Vagina (tissue), 2 donors: ENCODE results near the gene MYH9.

ENCODE experiments used
- CTCF ChIP-seq, 3 experiments: fragments of 450-650 bp in 2 of 3; fragments of 200-600 bp in 1 of 3; sonication (generic) in 1 of 3; IDR thresholded peaks; one replicate each; pipeline ENCODE4 v1.5.1; 2017 to 2019; ENCODE audit warnings: antibody characterized with exemption in 3 of 3, mild to moderate bottlenecking in 2 of 3, moderate library complexity in 2 of 3
- POLR2A ChIP-seq, 2 donors: fragments of 450-650 bp; IDR thresholded peaks; one replicate each; pipeline ENCODE4 v1.6.1; 2017; ENCODE audit warnings: antibody characterized with exemption in 2 of 2, mild to moderate bottlenecking in 2 of 2, moderate library complexity in 2 of 2
- POLR2AphosphoS5 ChIP-seq, 2 donors: sonication (generic); formaldehyde crosslinking; IDR thresholded peaks; one replicate each; pipeline ENCODE4 v1.9.0; 2017; ENCODE audit warnings: antibody characterized with exemption in 2 of 2, mild to moderate bottlenecking in 2 of 2, low read depth in 1 of 2; ENCODE audit not compliant: insufficient read depth in 1 of 2

DNA sequence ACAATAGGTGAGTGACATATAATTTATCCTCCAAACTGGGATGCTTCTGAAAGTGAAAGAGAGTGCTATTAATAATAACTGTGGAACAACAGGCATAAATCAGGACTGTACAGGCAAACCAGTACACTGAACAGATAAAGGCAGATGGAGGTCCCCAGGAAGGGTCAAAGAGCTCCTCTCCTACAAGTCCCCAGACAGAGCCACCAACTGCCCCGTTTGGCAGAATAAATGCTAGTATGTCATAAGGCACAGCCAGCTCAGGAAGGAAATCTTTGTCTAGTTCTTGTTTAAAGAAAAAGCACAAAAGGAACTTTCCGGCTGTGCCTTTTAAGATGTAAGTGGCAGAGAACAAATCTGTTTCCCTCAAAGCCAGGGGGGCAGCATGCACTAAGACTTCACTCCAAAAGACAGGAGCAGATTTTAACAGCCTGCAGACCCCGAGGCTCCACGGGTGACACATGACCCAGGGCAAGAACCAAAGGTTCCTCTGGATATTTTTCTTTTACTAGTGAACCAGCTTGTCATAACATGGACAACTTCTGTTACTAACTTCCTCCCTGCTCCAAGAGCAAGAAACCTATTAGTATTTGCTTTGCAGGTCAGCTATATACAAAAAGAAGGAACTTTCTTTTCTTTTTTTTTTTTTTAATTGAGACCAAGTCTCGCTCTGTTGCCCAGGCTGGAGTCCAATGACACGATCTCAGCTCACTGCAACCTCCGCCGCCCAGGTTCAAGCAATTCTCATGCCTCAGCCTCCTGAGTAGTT, 50.2 kb downstream of the MYH9 start:
- no peak for TF ChIP-seq POLR2A (IDR thresholded peaks at IDR 0.05)
- TF ChIP-seq CTCF (IDR thresholded peaks at IDR 0.05), result no peak
- no peak for TF ChIP-seq POLR2AphosphoS5 (IDR thresholded peaks at IDR 0.05; ENCODE audit: insufficient read depth in 1 of 2, low read depth in 1 of 2)
